GM12878 (cell line): ENCODE measurements around the gene RGS6. TPM values are rescaled to one million over a fixed set of nuclear protein-coding genes. Genes with fewer than 3 reads are reported as not detected.

ENCODE experiments used
- ATF7 ChIP-seq: fragments of 450-650 bp; IDR thresholded peaks from 2 replicates; pipeline ENCODE4 v1.6.1; 2016; ENCODE audit warnings: low read depth, mild to moderate bottlenecking
- CREM ChIP-seq: IDR thresholded peaks from 2 replicates; pipeline ENCODE4 v1.6.1; 2014; ENCODE audit warnings: antibody characterized with exemption, low read depth
- EGR1 ChIP-seq, 2 experiments: IDR thresholded peaks; 1 replicate in 1 of 2; 2 replicates in 1 of 2; pipeline ENCODE4 v1.6.1; 2011 to 2012; ENCODE audit warnings: low read depth in 2 of 2, low read length in 2 of 2, borderline replicate concordance in 1 of 2, mild to moderate bottlenecking in 1 of 2, moderate library complexity in 1 of 2
- EZH2 ChIP-seq: IDR thresholded peaks from 2 replicates; pipeline ENCODE4 v1.6.1; 2012; ENCODE audit warnings: low read depth, mild to moderate bottlenecking, control low read depth, inconsistent platforms, low read length, borderline replicate concordance; ENCODE audit not compliant: control insufficient read depth
- HCFC1 ChIP-seq: fragments of 150-350 bp; IDR thresholded peaks from 2 replicates; pipeline ENCODE4 v1.6.1; 2014; ENCODE audit warnings: low read length
- MEF2A ChIP-seq: IDR thresholded peaks from 2 replicates; pipeline ENCODE4 v1.6.1; 2011; ENCODE audit warnings: low read depth, mild to moderate bottlenecking, low read length, moderate library complexity; ENCODE audit not compliant: insufficient read depth
- NFIC ChIP-seq: IDR thresholded peaks from 2 replicates; pipeline ENCODE4 v1.6.1; 2012; ENCODE audit warnings: low read depth, mild to moderate bottlenecking, inconsistent platforms, low read length, moderate library complexity
- SPI1 ChIP-seq: IDR thresholded peaks from 2 replicates; pipeline ENCODE4 v1.6.1; 2011; ENCODE audit warnings: low read depth, mild to moderate bottlenecking, low read length, moderate library complexity, borderline replicate concordance; ENCODE audit not compliant: insufficient read depth
- TAF1 ChIP-seq: IDR thresholded peaks from 2 replicates; pipeline ENCODE4 v1.6.1; 2011; ENCODE audit warnings: mild to moderate bottlenecking, low read depth, low read length, borderline replicate concordance
- TBL1XR1 ChIP-seq: IDR thresholded peaks from 2 replicates; pipeline ENCODE4 v1.6.1; 2012; ENCODE audit warnings: low read depth, low read length, improper control_type of control experiment
- ZBED1 ChIP-seq: IDR thresholded peaks from 2 replicates; pipeline ENCODE4 v1.6.1; 2016; ENCODE audit warnings: borderline replicate concordance
- ZBTB40 ChIP-seq: fragments of 450-650 bp; IDR thresholded peaks from 2 replicates; pipeline ENCODE4 v1.6.1; 2016; ENCODE audit warnings: mild to moderate bottlenecking, moderate library complexity, borderline replicate concordance
- ZNF24 ChIP-seq: fragments of 450-650 bp; IDR thresholded peaks from 2 replicates; pipeline ENCODE4 v1.6.1; 2017; ENCODE audit warnings: antibody characterized with exemption, mild to moderate bottlenecking
- ZSCAN29 ChIP-seq: fragments of 450-650 bp; IDR thresholded peaks from 2 replicates; pipeline ENCODE4 v1.6.1; 2017; ENCODE audit warnings: mild to moderate bottlenecking, moderate library complexity
- polyA plus RNA-seq, 11 experiments: library from polyadenylated mRNA; depleted of rRNA in 4 of 11; unstranded in 6 of 11; stranded (reverse) in 5 of 11; fragments of >200 nt; fragmentation: Nextera tagmentation in 4 of 11; fragmentation: Illumina TruSeq in 1 of 11; extraction: Ambion mirVana in 4 of 11; extraction: Trizol in 1 of 11; gene quantifications; 1 replicate in 1 of 11; 2 replicates in 10 of 11; pipeline versions ENCODE4 v1.2.1 to v1.2.3, GENCODE V29; 2011 to 2016; ENCODE audit warnings: inconsistent platforms in 2 of 11, missing spikeins in 2 of 11, low read depth in 1 of 11
- total RNA-seq, 4 experiments: library from RNA; depleted of rRNA in 3 of 4; stranded (reverse); fragments of >200 nt in 3 of 4; fragmentation: Illumina TruSeq in 1 of 4; extraction: Trizol in 1 of 4; gene quantifications; 2 replicates each; pipeline versions ENCODE4 v1.2.1 to v1.2.3, GENCODE V29; 2013 to 2021

The RGS6 gene
- total and polyA plus RNA-seq, 10 of the 15 experiments (the other 5 are each of a cell fraction or from before 2014, with no cell fraction given), result 3.9 to 18.1 (median 12.4) TPM

- TF ChIP-seq ZNF24 (peak; percentile 85), SPI1 (no peak), ZBTB40 (no peak), ZSCAN29 (no peak), ATF7 (peak; percentile 71), TAF1 (no peak), TBL1XR1 (no peak), ZBED1 (peak; percentile 63; the same call in 1 of the 2 replicates), NFIC (peak; percentile 57; the same call in 1 of the 2 replicates), MEF2A (no peak), HCFC1 (no peak), CREM (peak; percentile 42), EZH2 (no peak), EGR1 (IDR thresholded peaks at IDR 0.05; ENCODE audit: borderline replicate concordance in 1 of 2, low read depth in 2 of 2, low read length in 2 of 2) (no peak)
Measured at GRCh38 chr14:72182708-72183432, 250.6 kb downstream of the RGS6 start (continued).
